GM19467 (cell line): ENCODE data around the gene MACIR.

ENCODE experiments used
- ATAC-seq: cut with Tn5 transposase; IDR thresholded peaks from one replicate; pipeline ENCODE4 v1.9.1; 2021; ENCODE audit warnings: mild to moderate bottlenecking, moderate library complexity; ENCODE audit not compliant: unreplicated experiment

Gene MACIR

DNA sequence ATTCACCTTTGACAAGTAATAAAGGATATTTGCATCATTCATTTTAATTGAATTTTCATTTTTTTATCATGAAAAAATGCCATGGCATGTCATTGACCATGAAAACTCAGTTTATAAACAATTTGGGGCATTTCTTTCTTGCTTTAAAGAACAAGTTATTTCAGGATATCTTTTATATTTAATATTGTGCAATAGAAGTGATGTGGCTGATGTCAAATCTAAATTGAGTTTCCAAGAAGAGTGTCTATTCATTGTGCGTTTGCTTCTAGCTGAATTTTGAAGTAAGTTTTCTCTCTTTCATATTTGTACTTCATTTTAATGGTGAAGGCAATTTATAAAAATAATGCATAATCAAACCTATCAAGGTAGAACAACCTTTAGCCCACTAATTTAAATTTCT, 30.5 kb downstream of the MACIR start:
- no peak for ATAC-seq

DNA sequence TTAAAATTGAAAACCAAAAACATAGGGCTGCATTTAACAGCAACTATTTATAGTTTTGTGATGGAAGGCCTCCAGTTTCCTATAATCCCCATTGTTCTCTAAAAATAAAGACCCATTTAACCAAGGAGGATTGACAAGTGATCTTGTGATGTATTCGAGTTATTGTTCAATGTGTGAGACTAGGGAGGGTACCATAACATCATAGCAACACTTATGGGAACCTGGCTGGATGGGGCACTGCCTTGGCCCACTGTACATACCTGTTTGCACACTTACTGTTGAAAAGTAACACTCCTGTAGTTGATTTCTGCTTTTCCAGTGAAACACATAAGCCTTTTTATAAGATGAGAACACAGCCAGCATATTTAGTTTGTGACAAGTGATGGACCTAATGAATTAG, 32.3 kb downstream of the MACIR start:
- no peak for ATAC-seq

DNA sequence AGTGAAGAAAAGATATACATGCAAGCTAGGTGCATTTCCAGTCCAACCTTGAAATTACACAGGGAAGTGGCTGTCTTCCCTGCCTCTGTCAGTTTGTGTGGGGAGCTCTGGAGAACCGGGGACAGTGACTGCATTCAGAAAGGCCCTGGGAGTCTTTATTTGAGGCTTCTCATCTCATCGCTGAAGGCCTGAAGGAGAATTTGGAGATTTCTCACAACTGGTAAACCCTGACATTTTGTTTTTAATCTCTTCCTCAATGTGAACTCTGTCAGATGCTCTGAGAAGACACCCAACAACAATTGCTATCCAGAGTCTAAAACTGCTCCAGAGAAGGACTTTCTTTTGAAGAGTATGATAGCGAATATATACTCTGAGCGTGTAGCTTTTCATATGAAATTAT, 33.0 kb downstream of the MACIR start:
- ATAC-seq = no peak

DNA sequence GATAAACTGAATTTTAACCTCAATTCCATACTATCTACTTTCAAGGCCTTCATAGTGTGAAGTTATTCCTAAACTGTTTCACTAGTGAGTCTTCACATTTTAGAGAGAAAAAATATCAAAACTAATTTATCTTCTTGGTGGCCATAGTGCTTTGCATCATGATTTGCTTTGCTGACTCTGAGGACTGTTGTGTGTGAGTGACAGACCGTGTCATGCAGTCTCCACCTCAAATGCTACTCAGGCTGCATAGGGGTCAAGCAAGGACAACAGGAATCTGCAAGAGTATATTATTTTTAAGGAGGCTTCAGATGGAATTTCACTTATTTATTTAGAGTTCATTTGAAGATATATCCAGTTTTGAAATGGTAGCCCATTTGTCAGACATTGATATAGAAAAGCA, 34.5 kb downstream of the MACIR start:
- ATAC-seq = no peak

DNA sequence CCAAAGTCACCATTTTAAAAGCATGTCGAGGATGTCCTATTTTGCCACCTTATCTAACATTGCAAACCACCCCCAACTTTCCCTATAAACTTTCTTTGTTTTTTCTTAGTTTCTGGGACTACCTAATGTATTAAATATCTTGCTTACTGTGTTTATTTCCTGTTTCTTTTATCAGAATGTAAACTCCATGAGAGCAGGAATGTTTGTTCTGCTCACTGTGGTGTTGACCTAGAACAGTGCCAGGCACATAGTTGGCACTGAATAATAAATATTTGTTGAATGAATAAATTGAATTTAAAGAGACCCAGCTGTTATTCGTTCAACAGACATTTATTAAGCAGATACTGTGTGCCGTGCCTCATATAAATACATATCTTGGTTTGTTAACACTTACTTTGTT, 35.2 kb downstream of the MACIR start:
- no peak for ATAC-seq

DNA sequence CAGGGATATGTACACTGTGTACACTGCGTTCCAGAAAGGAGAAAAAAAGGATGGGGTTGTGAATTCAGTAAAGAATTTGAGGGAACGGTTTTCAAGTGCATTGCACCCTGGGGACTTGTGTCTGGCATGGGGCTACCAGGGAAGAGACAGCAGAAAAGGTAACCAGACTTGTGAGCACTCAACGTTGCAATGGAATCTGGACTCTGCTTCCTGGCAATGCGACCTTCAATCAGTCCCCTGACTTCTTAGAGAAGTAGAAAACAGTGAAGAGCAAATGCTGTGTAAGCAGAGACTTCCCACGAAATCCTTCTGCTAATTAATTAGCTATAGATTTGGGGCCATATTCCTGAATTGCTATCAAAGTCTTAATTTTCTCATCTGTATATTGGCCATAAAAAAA, 36.3 kb downstream of the MACIR start:
- no peak for ATAC-seq

DNA sequence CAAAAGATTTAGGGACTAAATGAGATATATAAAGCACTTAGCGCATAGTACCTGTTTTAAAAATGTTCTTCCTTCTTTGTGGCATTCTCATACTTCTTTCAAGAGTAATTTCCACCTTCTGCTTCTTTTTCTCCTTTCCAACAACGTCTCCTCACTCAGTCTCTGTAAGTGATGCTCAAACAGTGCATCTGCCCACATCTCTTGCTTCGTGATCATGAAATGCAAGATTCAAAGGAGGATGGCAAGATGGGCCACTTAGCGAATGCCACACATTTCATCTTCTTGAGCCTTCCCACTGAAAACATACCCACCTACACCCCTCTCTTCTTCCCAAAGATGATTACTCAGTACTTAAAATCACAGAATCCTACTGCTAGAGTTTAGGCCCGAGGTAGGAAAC, 36.9 kb downstream of the MACIR start:
- no peak for ATAC-seq

DNA sequence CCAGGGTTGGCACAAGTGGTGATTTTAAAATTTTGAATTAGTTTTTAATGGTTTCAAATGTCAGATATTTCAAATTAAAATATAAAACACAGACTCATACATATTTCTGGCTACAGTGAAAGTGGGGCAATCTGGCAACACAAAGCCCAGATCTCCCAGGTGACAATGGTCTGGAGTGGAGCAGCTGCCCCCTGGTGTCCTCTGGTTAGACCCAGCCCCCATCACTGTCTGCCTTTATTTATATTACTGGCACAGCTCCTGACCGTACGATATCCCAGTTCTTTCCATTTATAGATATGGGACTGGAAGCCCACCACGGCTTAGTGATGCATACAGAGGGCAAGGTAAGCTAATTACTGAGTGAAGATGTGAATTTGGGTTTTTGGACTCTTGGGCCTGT, 37.3 kb downstream of the MACIR start:
- ATAC-seq = no peak

DNA sequence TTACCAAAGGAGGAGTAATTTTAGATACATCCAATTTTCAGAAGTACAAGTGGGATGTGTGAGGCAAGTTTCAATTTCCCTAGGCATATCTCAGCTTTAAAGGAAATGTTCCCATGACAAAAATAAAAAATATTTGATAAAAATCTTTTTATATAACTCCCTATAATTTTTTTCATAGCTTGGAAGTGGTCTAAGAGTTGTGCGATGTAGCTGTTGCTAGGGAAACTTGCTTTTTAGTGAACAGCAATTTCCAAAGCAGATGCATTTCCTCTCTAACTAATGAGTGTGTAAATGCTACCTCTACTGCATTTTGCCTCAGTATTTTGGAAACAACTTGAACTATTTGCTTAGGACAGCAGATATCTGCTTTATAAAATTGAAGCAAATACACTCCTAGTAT, 39.6 kb downstream of the MACIR start:
- no peak for ATAC-seq

DNA sequence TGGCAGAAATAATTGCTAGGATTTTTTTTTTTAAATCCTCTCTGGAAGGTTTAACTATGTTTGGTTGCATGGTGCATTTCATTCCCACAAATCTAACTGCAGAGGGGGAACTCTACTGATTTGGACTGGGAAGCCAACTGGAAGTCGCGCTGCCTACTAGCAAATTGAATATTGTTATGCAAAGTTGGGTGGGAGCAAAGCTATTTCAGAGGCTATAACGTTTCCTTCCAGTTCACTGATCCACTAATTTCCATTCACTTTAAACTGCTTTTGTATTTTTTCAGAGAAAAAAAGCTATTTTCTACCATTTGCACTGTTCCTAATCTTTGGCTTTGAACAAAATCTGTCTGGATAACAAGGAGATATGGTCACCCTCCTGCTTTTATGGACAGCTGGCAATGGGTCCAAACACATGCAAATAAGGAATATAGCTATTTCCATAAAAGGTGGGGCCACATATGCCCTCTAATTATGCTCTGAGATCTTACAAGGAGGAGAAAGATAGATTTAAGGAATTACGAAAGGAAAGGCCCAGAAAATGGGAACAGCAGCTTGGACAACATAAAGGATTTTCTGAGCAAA, 40.1 kb downstream of the MACIR start:
- no peak for ATAC-seq

DNA sequence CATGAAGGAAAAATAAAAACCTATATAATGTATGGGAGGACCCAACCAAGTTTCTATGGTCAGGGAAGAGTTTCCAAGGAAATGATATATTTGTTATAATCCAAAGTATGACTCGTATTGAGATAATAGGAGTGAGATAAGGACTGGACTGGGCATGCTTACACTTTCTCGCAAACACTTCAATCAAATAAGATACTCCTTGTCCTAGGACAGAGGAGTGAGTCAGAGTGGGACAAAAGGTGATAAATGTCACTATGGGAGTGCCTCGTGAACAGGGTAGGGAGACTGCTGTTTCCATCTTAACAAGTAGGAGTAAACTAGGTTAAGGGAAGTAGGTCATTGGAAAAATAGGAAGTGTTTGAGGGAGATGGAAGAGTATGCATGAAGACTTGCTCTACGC, 47.2 kb downstream of the MACIR start:
- no peak for ATAC-seq

DNA sequence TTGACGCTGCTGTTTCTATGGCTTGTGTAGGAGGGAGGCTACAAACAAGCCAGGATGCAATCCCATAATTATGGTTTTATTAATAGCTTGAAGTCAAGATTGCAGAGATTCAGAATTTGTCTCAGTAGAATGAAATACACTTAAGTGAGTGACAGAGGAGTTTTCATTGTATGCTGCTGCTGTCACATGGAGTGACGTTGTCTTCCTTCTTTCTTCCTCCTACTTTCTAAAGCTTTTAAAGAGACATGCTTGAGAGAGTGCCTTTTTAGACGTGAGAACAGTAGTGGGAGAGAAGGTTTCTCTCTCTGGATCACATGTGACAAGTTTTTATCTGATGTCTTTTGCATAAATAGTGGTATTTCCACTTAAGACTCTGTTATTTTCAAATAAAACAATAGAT, 48.9 kb downstream of the MACIR start:
- no peak for ATAC-seq

DNA sequence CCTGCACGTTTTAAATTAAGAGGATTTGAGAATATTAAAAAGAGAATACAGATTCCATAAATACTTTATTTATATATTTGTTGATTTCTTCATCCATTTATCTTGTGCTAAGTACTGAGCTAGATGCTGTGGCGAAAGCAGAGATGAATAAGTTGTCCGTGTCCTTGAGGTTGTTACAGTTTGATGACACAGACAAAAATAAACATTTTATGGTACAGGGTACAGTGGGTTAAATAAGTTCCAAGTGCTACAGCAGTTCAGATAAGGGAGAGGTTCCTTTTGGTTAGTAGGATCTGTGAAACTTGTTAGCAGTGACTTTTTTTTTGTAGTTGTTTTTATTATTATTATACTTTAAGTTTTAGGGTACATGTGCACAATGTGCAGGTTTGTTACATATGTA, 50.2 kb downstream of the MACIR start:
- ATAC-seq = no peak

DNA sequence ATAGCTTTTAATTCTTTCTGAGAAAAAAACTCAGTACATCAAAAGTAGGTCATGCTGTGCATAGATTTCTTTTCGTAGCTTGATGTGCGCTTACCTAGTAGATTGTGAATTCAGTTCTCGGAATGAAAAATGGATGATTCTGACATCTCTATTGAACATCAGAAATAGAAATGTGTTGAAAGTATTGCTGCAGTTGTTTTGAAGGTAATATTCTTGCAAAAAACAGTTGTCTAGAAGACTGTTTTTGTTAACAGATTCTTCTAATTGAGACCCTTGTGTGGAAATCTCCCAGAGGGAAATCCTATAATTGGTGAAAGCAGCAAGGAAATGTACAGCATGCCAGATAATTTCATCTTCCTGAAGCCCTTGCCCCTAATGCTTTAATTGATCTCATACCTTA, 54.5 kb downstream of the MACIR start:
- ATAC-seq = no peak

DNA sequence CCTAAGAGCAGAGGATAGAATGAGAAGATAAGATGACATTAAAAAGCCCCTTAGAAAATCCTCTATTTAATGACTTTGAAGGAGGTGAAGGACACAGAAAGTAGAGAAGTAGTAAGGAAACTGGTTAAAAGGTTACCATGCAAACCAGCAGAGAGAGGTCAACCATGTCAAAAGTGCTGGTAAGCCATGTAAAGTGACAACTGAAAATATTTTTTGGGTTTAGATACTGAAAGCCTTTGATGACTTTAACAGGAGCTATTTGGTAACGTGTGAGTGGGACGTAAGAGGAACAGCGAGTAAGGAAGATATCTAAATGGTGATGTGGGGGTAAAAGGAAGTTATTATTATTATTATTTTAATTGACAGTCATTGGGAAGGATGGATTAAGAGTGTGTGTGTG, 56.9 kb downstream of the MACIR start:
- no peak for ATAC-seq

DNA sequence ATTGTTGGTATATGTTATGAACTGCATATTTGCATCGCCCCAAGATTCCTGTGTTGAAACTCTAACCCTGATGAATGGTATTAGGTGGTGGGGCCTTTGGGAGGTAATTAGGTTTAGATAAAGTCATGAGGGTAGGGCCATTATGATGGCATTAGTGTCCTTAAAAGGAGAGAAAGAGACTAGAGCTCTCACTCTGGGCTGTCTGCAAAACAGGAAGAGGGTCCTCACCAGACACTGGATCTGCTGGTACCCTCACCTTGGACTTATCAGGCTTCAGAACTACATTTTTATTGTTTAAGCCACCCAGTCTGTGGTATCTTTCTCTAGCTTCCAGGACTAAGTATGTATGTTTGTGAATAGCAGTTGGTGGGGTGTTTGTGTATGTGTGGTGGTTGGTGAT, 68.9 kb downstream of the MACIR start:
- no peak for ATAC-seq

DNA sequence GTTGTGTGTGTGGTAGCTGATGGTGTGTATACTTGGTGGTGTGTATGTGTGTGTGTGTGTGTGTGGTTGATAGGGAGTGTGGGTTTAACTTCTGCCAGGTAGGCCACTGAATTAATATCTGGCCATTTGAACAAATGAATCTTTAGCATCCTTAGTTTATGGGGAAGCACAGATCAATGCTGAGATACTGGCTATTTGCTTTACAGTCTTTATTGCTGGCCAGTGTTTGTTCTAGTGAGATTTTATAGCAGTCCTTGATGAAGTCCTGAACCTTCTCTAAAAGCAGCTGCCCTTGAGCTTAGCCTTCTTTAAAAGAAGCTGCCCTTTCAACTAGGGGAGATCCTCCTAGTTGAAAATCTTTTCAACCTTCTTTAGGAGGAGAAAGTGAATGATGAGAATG, 69.3 kb downstream of the MACIR start:
- no peak for ATAC-seq
